ENCODE measurements around the gene KCNIP1.

DNA sequence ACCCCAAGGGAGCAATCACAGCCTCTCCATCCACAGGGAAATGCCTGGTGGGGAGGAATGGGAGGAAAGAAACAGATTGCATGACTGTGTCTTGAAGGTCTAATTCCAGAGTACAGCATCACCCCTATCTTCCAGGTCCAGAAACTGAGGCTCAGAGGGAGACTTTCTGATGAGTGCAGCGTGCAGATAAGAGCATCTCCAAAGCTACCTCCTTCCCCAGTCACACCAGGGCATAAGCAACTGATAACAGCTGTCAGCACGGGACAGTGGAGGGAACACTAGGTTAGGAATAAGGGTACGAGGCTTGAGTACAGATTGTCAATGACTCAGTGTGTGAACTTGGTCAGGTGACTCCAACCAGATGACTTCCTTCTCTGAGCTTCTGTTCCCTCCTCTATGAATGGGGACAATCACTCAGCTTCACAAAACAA is 126.9 kb downstream of the KCNIP1 start:
- no peak for TF ChIP-seq EZH2 (IDR thresholded peaks at IDR 0.05; ENCODE audit: borderline replicate concordance)
- TF ChIP-seq, protein P1, sequence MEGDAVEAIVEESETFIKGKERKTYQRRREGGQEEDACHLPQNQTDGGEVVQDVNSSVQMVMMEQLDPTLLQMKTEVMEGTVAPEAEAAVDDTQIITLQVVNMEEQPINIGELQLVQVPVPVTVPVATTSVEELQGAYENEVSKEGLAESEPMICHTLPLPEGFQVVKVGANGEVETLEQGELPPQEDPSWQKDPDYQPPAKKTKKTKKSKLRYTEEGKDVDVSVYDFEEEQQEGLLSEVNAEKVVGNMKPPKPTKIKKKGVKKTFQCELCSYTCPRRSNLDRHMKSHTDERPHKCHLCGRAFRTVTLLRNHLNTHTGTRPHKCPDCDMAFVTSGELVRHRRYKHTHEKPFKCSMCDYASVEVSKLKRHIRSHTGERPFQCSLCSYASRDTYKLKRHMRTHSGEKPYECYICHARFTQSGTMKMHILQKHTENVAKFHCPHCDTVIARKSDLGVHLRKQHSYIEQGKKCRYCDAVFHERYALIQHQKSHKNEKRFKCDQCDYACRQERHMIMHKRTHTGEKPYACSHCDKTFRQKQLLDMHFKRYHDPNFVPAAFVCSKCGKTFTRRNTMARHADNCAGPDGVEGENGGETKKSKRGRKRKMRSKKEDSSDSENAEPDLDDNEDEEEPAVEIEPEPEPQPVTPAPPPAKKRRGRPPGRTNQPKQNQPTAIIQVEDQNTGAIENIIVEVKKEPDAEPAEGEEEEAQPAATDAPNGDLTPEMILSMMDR (IDR thresholded peaks at IDR 0.05; ENCODE audit: poor library complexity) = no peak
- no peak for TF ChIP-seq EZH2phosphoT487 (IDR thresholded peaks at IDR 0.05; ENCODE audit: low read depth, severe bottlenecking, unreplicated experiment)

Measured in hepatocyte (in vitro differentiated cells).